Activated CD8-positive, alpha-beta memory T cell treated with anti-CD3 and anti-CD28 coated beads for 36 hours (primary cell): ENCODE data around the gene ATAD3B. TPM values are rescaled to one million over a fixed set of nuclear protein-coding genes. Genes with fewer than 3 reads are reported as not detected.

Experiments
- CTCF ChIA-PET: fragments of 350-600 bp; sonication (Branson Sonifier 250); formaldehyde crosslinking; loops from one replicate; lab custom pipeline; 2021; ENCODE audit warnings: antibody characterized with exemption; lab: Charles Lee
- POLR2A ChIA-PET: fragments of 350-600 bp; sonication (Branson Sonifier 250); formaldehyde crosslinking; loops from one replicate; lab custom pipeline; 2021; ENCODE audit warnings: antibody characterized with exemption; lab: Charles Lee
- total RNA-seq, 2 experiments: library from RNA; stranded (reverse); gene quantifications; one replicate each; pipeline ENCODE4 v1.2.3, GENCODE V29; 2021

Gene ATAD3B
- 10 to 100 TPM; 82.9 to 93.1 TPM for total RNA-seq

DNA sequence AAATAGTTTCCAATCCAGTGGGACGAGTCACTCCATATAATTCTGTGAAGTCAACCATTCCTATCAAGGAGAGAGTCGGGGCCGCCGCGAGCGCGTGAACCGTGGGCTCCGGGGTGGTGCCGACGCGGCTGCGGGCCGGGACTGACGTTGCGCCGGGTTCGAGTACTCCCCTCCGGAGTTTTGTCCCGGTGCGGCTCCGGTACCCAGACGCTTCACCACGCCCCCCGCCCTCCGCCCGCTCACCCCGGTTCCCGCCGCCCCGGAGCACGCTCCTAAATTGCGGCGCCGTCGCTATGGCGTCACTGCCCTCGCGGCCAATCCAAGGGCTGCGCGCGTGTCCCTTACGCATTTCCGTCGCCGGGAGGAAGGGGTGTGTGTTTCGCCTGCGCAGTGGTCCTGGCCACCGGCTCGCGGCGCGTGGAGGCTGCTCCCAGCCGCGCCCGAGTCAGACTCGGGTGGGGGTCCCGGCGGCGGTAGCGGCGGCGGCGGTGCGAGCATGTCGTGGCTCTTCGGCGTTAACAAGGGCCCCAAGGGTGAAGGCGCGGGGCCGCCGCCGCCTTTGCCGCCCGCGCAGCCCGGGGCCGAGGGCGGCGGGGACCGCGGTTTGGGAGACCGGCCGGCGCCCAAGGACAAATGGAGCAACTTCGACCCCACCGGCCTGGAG, at the start of gene ATAD3B:
Gene ATAD3B, plus strand, starts transcription at position 377 of the 664 bp plus-strand sequence. Its CDS starts 120 bp downstream, at position 497.
- POLR2A ChIA-PET: no interaction called here

DNA sequence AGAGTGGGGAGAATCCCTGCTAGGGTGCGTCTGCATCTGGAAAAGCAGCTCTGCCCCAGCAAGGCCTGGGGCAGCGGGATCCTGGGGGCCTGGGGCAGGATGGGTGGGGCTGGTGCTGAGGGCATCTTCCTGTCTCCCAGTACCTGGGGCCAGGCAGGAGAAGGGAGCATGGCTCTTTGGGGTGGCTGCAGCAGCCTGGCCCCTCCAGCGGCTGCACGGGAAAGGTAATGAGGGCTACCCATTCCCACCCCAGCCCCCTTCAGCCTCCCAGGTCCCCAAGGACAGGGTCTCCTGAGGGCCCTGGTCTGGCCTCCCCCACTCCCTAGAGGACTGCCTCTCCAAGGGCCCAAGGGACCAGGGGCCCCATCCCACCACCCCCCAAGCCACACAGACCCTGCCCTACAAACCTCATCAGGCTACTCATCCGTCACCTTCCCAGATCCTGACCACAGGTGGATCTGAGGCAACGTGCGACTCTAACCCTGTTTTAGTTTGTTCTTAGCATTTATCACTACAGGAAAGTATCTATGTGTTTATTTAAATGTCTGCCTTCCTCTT, 49.6 kb upstream of the ATAD3B start:
- ChIA-PET POLR2A (no interaction called here), CTCF (no interaction called here)

More for the DNA sequence above, at the start of gene ATAD3B:
- CTCF ChIA-PET: no interaction called here

DNA sequence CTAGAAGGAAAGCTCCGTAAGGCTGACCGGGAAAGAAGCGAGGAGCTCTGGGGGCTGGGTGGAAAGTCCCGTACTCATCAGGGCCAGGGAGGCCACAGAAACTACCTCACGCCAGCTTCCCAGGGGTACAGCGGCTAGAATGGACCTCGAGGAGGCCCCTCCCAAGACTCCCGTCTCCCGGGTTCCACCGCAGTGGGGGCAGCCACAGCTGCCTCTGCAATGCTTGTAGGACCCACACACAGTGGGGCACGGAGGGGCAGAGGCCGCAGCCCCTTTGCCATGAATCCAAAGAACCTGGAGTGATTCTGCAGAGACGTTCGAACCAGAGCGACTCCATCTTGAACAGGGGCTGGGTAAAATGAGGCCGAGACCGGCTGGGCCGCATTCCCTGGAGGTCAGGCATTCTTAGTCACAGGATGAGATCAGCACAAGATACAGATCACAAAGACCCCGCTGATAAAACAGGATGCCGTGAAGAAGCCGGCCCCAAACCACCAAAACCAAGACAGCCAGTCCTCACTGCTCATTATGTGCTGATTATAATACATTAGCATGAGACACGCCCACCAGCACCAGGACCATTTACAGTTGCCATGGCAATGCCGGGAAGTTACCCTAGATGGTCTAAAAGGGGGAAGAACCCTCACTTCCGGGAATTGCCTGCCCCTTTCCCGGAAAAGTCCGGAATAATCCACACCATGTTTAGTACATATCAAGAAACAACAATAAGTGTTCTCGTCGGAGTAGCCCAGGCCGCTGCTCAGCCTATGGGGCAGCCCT, 48.9 kb upstream of the ATAD3B start:
- ChIA-PET POLR2A (no interaction called here), CTCF (no interaction called here)

DNA sequence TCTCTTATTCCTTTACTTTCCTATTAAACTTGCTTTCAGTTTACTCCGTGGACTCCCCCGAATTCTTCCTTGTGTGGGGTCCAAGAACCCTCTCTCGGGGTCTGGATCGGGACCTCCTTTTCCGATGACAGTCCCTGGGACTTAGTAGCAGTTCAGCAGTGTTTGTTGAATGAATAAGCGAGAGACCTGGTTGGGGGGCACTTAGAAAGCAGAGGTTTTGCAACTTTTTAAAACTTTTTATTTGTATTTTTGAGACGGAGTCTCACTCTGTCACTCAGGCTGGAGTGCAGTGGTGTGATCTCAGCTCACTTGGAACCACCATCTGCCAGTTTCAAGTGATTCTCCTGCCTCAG, 48.3 kb upstream of the ATAD3B start:
- ChIA-PET CTCF (no interaction called here), POLR2A (no interaction called here)

- ChIA-PET POLR2A (no interaction called here), CTCF (interaction anchor here (0.7 kb wide), 1 partner anchor 484 kb away, joined by 3 read pairs; no protein-coding TSS in a partner anchor)
Measured at GRCh38 chr1:1424707-1425106, 46.9 kb upstream of the ATAD3B start.

- CTCF ChIA-PET: interaction anchor here (0.7 kb wide), 1 partner anchor 484 kb away, joined by 3 read pairs; no protein-coding TSS in a partner anchor
Measured at GRCh38 chr1:1425426-1425752, 46.2 kb upstream of the ATAD3B start.

DNA sequence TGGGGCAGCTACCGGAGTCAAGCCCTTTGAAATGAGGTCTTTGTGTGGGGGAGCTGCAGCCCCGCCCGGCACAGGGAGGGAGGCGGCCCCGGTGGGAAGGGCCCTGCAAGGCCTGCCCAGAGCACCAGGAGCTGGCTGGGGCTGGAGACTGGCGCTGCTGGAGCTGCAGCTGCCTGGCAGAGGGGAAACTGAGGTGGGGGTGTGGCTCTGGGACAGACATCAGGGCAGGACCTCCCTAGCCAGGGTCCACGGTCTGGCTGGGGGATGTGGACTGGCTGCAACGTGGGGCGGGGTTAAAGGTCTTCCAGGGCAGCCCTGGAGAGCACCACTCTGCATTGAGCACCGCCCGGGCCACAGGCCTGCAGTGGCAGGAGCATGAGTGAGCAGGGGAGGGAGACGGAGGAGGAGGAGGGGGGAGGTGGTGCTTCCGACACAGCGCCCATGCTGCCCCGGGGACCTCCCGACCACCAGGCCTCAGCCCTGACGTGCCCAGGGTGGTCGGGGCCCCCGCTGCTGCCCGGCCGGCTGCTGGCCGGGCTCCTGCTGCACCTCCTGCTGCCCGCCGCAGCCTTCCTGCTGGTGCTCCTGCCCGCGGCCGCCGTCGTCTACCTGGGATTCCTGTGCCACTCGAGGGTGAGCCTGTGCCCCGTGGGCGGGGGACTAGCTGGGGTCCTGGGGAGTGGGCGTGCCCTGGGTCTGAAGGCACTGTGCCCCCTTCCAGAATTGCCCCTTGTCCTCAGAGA, 45.6 kb upstream of the ATAD3B start:
- ChIA-PET POLR2A (no interaction called here), CTCF (no interaction called here)

More at GRCh38 chr1:1425426-1425752, 46.2 kb upstream of the ATAD3B start:
- POLR2A ChIA-PET: no interaction called here

- ChIA-PET POLR2A (no interaction called here), CTCF (no interaction called here)
Measured at GRCh38 chr1:1426496-1427105, 45.0 kb upstream of the ATAD3B start.

DNA sequence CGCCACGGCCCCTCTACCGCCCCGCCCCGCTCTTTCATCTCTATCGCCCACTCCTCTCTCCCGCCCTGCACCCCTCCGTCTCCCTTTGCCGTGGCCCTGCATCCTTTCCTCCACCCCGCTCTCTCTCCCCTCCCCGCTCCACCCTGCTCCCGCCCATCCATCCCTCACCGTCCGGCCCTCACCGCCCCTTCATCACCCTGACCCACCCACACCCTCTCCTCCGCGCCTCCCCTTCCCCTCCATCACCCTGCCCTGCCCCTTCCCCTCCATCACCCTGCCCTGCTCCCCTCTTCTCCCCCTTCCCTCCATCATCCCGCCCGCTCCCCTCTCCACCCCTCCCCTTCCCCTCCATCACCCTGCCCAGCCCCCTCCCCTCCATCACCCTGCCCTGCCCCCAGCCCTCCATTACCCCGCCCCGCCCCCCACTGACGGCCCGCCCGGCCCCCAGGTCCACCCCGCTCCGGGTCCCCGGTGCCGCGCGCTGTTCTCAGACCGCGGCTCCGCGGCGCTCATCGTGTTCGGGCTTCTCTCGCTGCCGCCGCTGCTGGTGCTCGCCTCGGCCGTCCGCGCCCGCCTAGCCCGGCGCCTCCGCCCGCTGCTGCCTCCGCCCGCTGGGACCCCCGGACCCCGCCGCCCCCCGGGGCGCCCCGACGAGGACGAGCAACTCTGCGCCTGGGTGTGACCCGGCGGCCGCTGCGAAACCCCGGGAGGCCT, 44.3 kb upstream of the ATAD3B start:
- CTCF ChIA-PET: no interaction called here
- POLR2A ChIA-PET: no interaction called here

DNA sequence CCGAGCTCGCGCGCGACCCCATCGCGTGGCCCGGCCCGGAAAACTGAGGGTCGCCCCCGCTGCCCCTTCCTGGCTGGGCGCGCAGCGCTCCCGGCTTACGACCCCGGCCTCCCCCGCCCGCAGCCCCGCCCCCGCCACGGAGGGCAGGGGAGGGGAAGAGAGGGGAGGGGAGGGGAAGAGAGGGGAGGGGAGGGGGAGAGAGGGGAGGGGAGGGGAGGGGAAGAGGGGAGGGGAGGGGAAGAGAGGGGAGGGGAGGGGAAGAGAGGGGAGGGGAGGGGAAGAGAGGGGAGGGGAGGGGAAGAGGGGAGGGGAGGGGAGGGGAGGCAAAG, 43.8 kb upstream of the ATAD3B start:
- POLR2A ChIA-PET: no interaction called here
- CTCF ChIA-PET: interaction anchor here (0.6 to 1.2 kb wide), 2 partner anchors 14 to 21 kb away, joined by 4 read pairs; no protein-coding TSS in a partner anchor

DNA sequence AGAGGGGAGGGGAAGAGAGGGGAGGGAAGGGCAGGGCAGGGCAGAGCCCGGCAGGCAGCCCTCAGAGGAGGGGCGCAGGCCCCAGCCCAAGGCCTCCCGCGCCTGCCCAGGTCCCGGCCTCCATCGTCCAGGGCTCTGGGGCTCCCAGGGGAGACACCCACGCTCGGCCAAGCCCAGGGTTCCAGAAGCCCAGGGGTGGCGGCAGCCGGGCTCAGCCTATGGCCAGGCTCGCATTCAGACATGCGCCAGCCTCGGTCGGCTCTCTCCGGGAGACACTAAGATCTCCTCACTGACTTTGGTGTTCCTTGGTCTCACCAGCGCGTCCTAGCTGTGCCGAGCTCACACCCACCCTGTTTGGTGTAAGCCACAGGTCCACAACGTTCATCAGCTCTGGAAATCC, 43.4 kb upstream of the ATAD3B start:
- ChIA-PET POLR2A (no interaction called here), CTCF (interaction anchor here (0.6 to 1.2 kb wide), 3 partner anchors 12 to 21 kb away, joined by 3 to 4 read pairs (median 4); no protein-coding TSS in a partner anchor)

- CTCF ChIA-PET: interaction anchor here (1.0 to 1.2 kb wide), 2 partner anchors 11 to 13 kb away, joined by 3 to 4 read pairs; no protein-coding TSS in a partner anchor
Measured at GRCh38 chr1:1428967-1429366, 42.6 kb upstream of the ATAD3B start.

DNA sequence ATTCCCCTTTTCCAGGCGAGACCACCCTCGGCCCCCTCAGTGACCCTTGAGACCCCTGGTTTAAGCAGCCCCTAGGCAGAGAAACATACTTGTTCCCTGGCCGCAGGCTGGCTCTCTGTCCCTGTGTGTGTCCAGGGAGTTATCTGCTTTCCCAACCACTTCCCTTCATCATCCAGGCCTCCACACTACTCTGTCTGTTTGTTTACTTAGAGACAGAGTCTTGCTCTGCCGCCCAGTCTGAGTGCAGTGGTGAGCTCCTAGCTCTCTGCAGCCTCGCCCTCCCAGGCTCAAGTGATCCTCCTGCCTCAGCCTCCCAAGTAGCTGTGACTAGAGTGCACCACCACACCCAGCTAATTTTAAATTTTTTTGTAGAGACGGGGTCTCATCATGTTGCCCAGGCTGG, 41.9 kb upstream of the ATAD3B start:
- POLR2A ChIA-PET: no interaction called here
- CTCF ChIA-PET: interaction anchor here (0.7 kb wide), 1 partner anchor 337 kb away, joined by 3 read pairs; no protein-coding TSS in a partner anchor

More at GRCh38 chr1:1428967-1429366, 42.6 kb upstream of the ATAD3B start:
- POLR2A ChIA-PET: interaction anchor here (0.6 kb wide), 1 partner anchor 229 kb away, joined by 4 read pairs; no protein-coding TSS in a partner anchor

- POLR2A ChIA-PET: no interaction called here
Measured at GRCh38 chr1:1430114-1430982, 41.2 kb upstream of the ATAD3B start.

DNA sequence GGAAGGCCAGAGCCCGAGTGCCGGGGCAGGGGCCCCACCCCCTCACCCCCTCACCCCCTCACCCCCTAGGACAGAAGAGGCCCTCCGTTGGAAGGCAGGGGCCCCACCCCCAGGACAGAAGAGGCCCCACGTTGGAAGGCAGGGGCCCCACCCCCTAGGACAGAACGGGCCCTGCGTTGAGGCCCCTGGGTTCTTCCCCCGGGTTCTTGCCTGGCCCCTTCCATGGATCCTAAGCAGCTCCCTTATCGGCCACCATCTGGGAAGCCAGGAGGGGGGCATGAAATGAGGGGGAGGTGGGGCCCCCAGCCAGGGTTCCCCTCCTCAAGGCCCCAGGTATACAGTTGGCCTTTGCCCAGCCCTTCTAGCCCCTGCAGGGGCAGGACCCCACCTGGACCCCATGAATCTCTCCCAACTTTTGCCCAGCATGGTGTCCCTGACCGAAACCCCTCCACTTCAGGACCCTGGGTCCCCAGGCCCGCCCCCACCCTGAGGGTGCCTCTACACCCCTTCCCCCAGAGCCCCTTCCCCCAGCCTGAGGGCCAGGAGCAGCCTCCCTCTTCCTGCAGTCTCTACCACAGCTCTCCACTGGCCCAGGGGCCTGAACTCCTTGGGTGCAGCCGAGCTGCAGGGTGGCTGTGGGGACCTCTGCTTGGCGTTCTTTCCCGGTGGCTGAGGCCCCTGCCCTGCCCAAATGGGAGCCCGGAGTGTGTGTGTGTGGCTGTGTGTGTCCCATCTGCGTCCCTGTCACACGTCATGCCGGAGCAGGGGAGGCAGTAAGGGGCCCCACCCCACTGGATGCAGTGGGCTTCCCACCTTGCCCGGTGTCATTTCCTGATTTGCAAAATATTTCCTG, 40.3 kb upstream of the ATAD3B start:
- ChIA-PET POLR2A (no interaction called here), CTCF (interaction anchor here (1.4 kb wide), 1 partner anchor 10 kb away, joined by 3 read pairs; no protein-coding TSS in a partner anchor)

More at GRCh38 chr1:1430114-1430982, 41.2 kb upstream of the ATAD3B start:
- CTCF ChIA-PET: interaction anchor here (0.7 kb wide), 1 partner anchor 338 kb away, joined by 3 read pairs; no protein-coding TSS in a partner anchor

- POLR2A ChIA-PET: no interaction called here
- CTCF ChIA-PET: interaction anchor here (1.4 kb wide), 1 partner anchor 9 kb away, joined by 3 read pairs; no protein-coding TSS in a partner anchor
Measured at GRCh38 chr1:1431845-1432273, 39.7 kb upstream of the ATAD3B start.
